IMR-90 (cell line): ENCODE results near the gene TSNAXIP1. TPM values are rescaled to one million over a fixed set of nuclear protein-coding genes. Genes with fewer than 3 reads are reported as not detected.

ENCODE experiments used
- ATAC-seq: fragments of 200-7000 bp; cut with Tn5 transposase; 2 replicates; pipeline ENCODE4 v1.9.1; 2020; ENCODE audit warnings: low read depth, mild to moderate bottlenecking, moderate library complexity
- BruUV-seq: library from RNA; stranded (reverse); fragments of 400-500 nt; replicated peaks from 2 replicates; lab custom pipeline; 2021; lab: Mats Ljungman, UMichigan
- CTCF ChIA-PET: fragments of 300-600 bp; formaldehyde crosslinking; extraction: SDS; loops from one replicate; lab custom pipeline; 2021; ENCODE audit warnings: antibody characterized with exemption; lab: Yijun Ruan, JAX
- POLR2A ChIA-PET: fragments of 300-600 bp; sonication (Branson Sonifier 250); formaldehyde crosslinking; loops from one replicate; lab custom pipeline; 2022; ENCODE audit warnings: antibody characterized with exemption; ENCODE audit not compliant: unreplicated experiment; lab: Charles Lee
- DNase-seq: peaks from one replicate; pipeline ENCODE4 v3.0.0; 2013
- H2AFZ ChIP-seq: replicated peaks from 2 replicates; pipeline ENCODE3; 2013; ENCODE audit warnings: low read length, mild to moderate bottlenecking; ENCODE audit not compliant: poor library complexity
- H2AK5ac ChIP-seq: 2 replicates; pipeline ENCODE4 v1.6.1; 2013; ENCODE audit warnings: low read depth, low read length, inconsistent platforms
- H2AK9ac ChIP-seq: replicated peaks from 2 replicates; pipeline ENCODE3; 2013; ENCODE audit warnings: mild to moderate bottlenecking, low read depth, low read length, moderate library complexity; ENCODE audit not compliant: poor library complexity
- H2BK120ac ChIP-seq: 2 replicates; pipeline ENCODE4 v1.6.1; 2013; ENCODE audit warnings: low read depth, low read length, inconsistent platforms
- H2BK15ac ChIP-seq: 3 replicates; pipeline ENCODE4 v1.6.1; 2013; ENCODE audit warnings: low read depth, low read length, inconsistent platforms
- H2BK20ac ChIP-seq: 2 replicates; pipeline ENCODE4 v1.6.1; 2013; ENCODE audit warnings: low read depth, mild to moderate bottlenecking, inconsistent platforms, low read length, moderate library complexity
- H2BK5ac ChIP-seq: 2 replicates; pipeline ENCODE4 v1.6.1; 2013; ENCODE audit warnings: mild to moderate bottlenecking, low read depth, low read length, inconsistent platforms; ENCODE audit not compliant: poor library complexity, severe bottlenecking
- H3K14ac ChIP-seq: replicated peaks from 2 replicates; pipeline ENCODE4 v1.6.1; 2013; ENCODE audit warnings: low read depth, low read length, inconsistent platforms
- H3K18ac ChIP-seq: 2 replicates; pipeline ENCODE4 v1.6.1; 2013; ENCODE audit warnings: low read depth, low read length, control low read depth
- H3K23ac ChIP-seq: 2 replicates; pipeline ENCODE4 v1.6.1; 2013; ENCODE audit warnings: low read depth, low read length, inconsistent platforms
- H3K27ac ChIP-seq: 2 replicates; pipeline ENCODE4 v1.5.1; 2013; ENCODE audit warnings: mild to moderate bottlenecking, control low read depth, low read length; ENCODE audit not compliant: insufficient read depth
- H3K27me3 ChIP-seq: 2 replicates; pipeline ENCODE4 v1.6.1; 2013; ENCODE audit warnings: low read length; ENCODE audit not compliant: control insufficient read depth, insufficient read depth
- H3K36me3 ChIP-seq: 2 replicates; pipeline ENCODE4 v1.6.1; 2013; ENCODE audit warnings: low read length, mixed read lengths; ENCODE audit not compliant: control insufficient read depth, insufficient read depth
- H3K4ac ChIP-seq: 2 replicates; pipeline ENCODE4 v1.6.1; 2013; ENCODE audit warnings: low read depth, low read length, inconsistent platforms
- H3K4me1 ChIP-seq: 2 replicates; pipeline ENCODE4 v1.6.1; 2013; ENCODE audit warnings: low read length, mixed read lengths; ENCODE audit not compliant: control insufficient read depth, insufficient read depth
- H3K4me2 ChIP-seq: 2 replicates; pipeline ENCODE4 v1.6.1; 2013; ENCODE audit warnings: low read depth, mild to moderate bottlenecking, control low read depth, low read length, moderate library complexity
- H3K4me3 ChIP-seq: 2 replicates; pipeline ENCODE4 v1.5.1; 2013; ENCODE audit warnings: low read depth, mild to moderate bottlenecking, control low read depth, low read length, moderate library complexity; ENCODE audit not compliant: insufficient read depth
- H3K56ac ChIP-seq: 2 replicates; pipeline ENCODE4 v1.6.1; 2013; ENCODE audit warnings: low read length, inconsistent platforms; ENCODE audit not compliant: insufficient read depth; ENCODE audit errors: extremely low read depth
- H3K79me1 ChIP-seq, 2 experiments: 2 replicates each; pipeline ENCODE4 v1.6.1; 2013; ENCODE audit warnings: low read length in 2 of 2, inconsistent platforms in 1 of 2, low read depth in 1 of 2
- H3K9ac ChIP-seq: 2 replicates; pipeline ENCODE4 v1.6.1; 2013; ENCODE audit warnings: low read depth, low read length, control low read depth
- H3K9me1 ChIP-seq: 2 replicates; pipeline ENCODE4 v1.6.1; 2013; ENCODE audit warnings: low read length, inconsistent platforms; ENCODE audit not compliant: insufficient read depth
- H3K9me3 ChIP-seq: 2 replicates; pipeline ENCODE4 v1.6.1; 2013; ENCODE audit warnings: low read length; ENCODE audit not compliant: control insufficient read depth, insufficient read depth
- H4K20me1 ChIP-seq: 2 replicates; pipeline ENCODE4 v1.6.1; 2013; ENCODE audit warnings: low read length, inconsistent platforms; ENCODE audit not compliant: insufficient read depth
- H4K5ac ChIP-seq: 2 replicates; pipeline ENCODE4 v1.6.1; 2013; ENCODE audit warnings: mild to moderate bottlenecking, low read depth, low read length, control low read depth
- H4K8ac ChIP-seq, 2 experiments: 2 replicates each; pipeline ENCODE4 v1.6.1; 2013; ENCODE audit warnings: low read depth in 2 of 2, low read length in 2 of 2, control low read depth in 1 of 2, inconsistent platforms in 1 of 2
- H4K91ac ChIP-seq: 2 replicates; pipeline ENCODE4 v1.6.1; 2013; ENCODE audit warnings: low read depth, low read length, inconsistent platforms; ENCODE audit not compliant: insufficient read depth
- BHLHE40 ChIP-seq: fragments of 150-350 bp; IDR thresholded peaks from 2 replicates; pipeline ENCODE4 v1.6.1; 2016; ENCODE audit warnings: mild to moderate bottlenecking, low read depth, low read length
- CHD1 ChIP-seq: IDR thresholded peaks from 2 replicates; pipeline ENCODE4 v1.6.1; 2012; ENCODE audit warnings: low read depth, low read length, improper control_type of control experiment
- CTCF ChIP-seq: conservative IDR thresholded peaks from 2 replicates; pipeline ENCODE4 v1.5.1; 2012; ENCODE audit warnings: mild to moderate bottlenecking, low read depth, low read length, improper control_type of control experiment
- ELK1 ChIP-seq: fragments of 150-350 bp; IDR thresholded peaks from 2 replicates; pipeline ENCODE4 v1.6.1; 2016; ENCODE audit warnings: low read depth, mild to moderate bottlenecking, low read length, moderate library complexity, borderline replicate concordance
- FOS ChIP-seq: fragments of 150-350 bp; IDR thresholded peaks from 2 replicates; pipeline ENCODE4 v1.6.1; 2016; ENCODE audit warnings: low read depth, low read length
- MAFK ChIP-seq: IDR thresholded peaks from 2 replicates; pipeline ENCODE4 v1.6.1; 2012; ENCODE audit warnings: low read depth, low read length, improper control_type of control experiment
- MAZ ChIP-seq: IDR thresholded peaks from 2 replicates; pipeline ENCODE4 v1.6.1; 2012; ENCODE audit warnings: low read depth, mild to moderate bottlenecking, low read length, improper control_type of control experiment, moderate library complexity, borderline replicate concordance
- MXI1 ChIP-seq: IDR thresholded peaks from 2 replicates; pipeline ENCODE4 v1.6.1; 2012; ENCODE audit warnings: low read depth, mild to moderate bottlenecking, low read length, moderate library complexity, borderline replicate concordance
- NFE2L2 ChIP-seq: fragments of 150-350 bp; IDR thresholded peaks from 2 replicates; pipeline ENCODE4 v1.6.1; 2016; ENCODE audit warnings: low read depth, mild to moderate bottlenecking, low read length
- POLR2A ChIP-seq: IDR thresholded peaks from 2 replicates; pipeline ENCODE4 v1.6.1; 2012; ENCODE audit warnings: mild to moderate bottlenecking, low read depth, low read length
- RAD21 ChIP-seq: IDR thresholded peaks from 2 replicates; pipeline ENCODE4 v1.6.1; 2012; ENCODE audit warnings: low read length, improper control_type of control experiment
- RCOR1 ChIP-seq: IDR thresholded peaks from 2 replicates; pipeline ENCODE4 v1.6.1; 2012; ENCODE audit warnings: mild to moderate bottlenecking, low read length, improper control_type of control experiment; ENCODE audit not compliant: insufficient replicate concordance
- RFX5 ChIP-seq: IDR thresholded peaks from 2 replicates; pipeline ENCODE4 v1.8.0; 2012; ENCODE audit warnings: low read depth, mild to moderate bottlenecking, low read length, moderate library complexity
- USF2 ChIP-seq: fragments of 150-350 bp; IDR thresholded peaks from 2 replicates; pipeline ENCODE4 v1.6.1; 2017; ENCODE audit warnings: mild to moderate bottlenecking, antibody characterized with exemption, low read length, low read depth
- WGBS, 2 experiments: methylation state at CpG; one replicate each; pipeline versions ENCODE4 v1.1.5 to v1.1.7; 2013; ENCODE audit warnings: missing lambda C conversion rate in 2 of 2; ENCODE audit not compliant: insufficient read length in 1 of 2; ENCODE audit errors: extremely low coverage in 2 of 2; 5-methylcytosine and 5-hydroxymethylcytosine counted together
- dilution Hi-C: fragments of 300-500 bp; cut with HindIII; formaldehyde crosslinking; loops from one replicate; pipeline ENCODE4 v1.14.3; 2018; ENCODE audit warnings: low sequenced_read_pairs; ENCODE audit not compliant: unreplicated experiment
- in situ Hi-C: fragments of 300-500 bp; cut with MboI; formaldehyde crosslinking; loops from 3 replicates; pipeline ENCODE4 v1.14.3; 2019; ENCODE audit warnings: low sequenced_read_pairs, inconsistent platforms, mixed read lengths
- intact Hi-C: fragments of 100-400 bp; cut with micrococcal nuclease; formaldehyde crosslinking; loops from 2 replicates; pipeline ENCODE4 v1.10.0; 2022
- polyA plus RNA-seq, 3 experiments: library from polyadenylated mRNA; depleted of rRNA; stranded (reverse); fragments of >200 nt; gene quantifications; 2 replicates each; pipeline ENCODE4 v1.2.3, GENCODE V29; 2012; ENCODE audit warnings: low replicate concordance in 1 of 3
- total RNA-seq: library from RNA; depleted of rRNA; stranded (reverse); fragments of >200 nt; gene quantifications from 2 replicates; pipeline ENCODE4 v1.2.3, GENCODE V29; 2012

Gene TSNAXIP1
- total and polyA plus RNA-seq, 2 of the 4 experiments (the other 2 are of a cell fraction): 0.72 to 1.4 TPM

DNA sequence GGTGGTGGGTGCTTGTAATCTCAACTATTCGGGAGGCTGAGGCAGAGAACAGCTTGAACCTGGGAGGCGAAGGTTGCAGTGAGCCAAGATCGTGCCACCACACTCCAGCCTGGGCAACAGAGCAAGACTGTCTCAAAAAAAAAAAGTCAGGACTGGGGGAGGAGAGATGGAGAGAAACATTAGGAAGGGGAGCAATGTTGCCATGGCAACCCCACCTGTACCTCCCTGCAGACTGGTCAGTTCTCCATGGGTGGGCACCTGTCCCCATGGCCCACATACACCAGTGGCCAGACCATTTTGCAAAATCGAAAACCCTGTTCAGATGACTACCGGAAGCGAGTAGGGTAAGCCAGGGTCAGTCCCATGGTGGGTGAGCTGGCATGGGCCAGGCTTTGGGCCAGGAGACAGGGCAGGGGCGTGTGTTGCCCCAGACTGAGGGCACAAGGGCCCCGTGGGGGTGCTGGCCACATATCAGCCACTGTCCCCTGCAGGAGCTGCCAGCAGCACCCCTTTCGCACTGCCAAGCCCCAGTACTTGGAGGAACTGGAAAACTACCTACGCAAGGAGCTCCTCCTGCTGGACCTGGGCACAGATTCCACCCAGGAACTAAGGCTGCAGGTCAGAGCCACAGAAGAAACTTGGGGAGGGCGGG is 14.0 kb downstream of the TSNAXIP1 start:
- H2BK15ac ChIP-seq: no peak overlapping the region
- no peak overlapping the region for H3K23ac ChIP-seq
- H3K4me1 ChIP-seq: no peaks in the 10 kb centered on the region
- CTCF ChIA-PET: no interaction called here
- H3K9me1 ChIP-seq: no peaks in the 10 kb centered on the region
- H2AFZ ChIP-seq: no peak overlapping the region
- TF ChIP-seq USF2: no peak
- TF ChIP-seq NFE2L2: no peak
- no peak for TF ChIP-seq ELK1
- TF ChIP-seq POLR2A: no peak
- no peak for TF ChIP-seq RFX5
- no peak for TF ChIP-seq RCOR1
- no peak for TF ChIP-seq CHD1
- no peak for TF ChIP-seq MAFK
- no peak for TF ChIP-seq FOS
- TF ChIP-seq MXI1: no peak
- TF ChIP-seq CTCF: no peak
- no peak for TF ChIP-seq RAD21
- no peak for TF ChIP-seq MAZ
- no peak for TF ChIP-seq BHLHE40
- H2AK5ac ChIP-seq: no peak overlapping the region
- no peak overlapping the region for H3K27ac ChIP-seq
- H3K56ac ChIP-seq: no peak overlapping the region
- no peak overlapping the region for H3K14ac ChIP-seq
- 79% methylated on average over 7 of the region's 11 CpGs; no CpG with 5 or more reads in 1 of the 2 experiments for WGBS, 2 experiments
- DNase-seq (no peak), ATAC-seq (no peak)
- H3K4ac ChIP-seq: no peak overlapping the region
- in situ Hi-C loops (no loop called here), dilution Hi-C loops (no loop called here), intact Hi-C loops (no loop called here)
- H4K5ac ChIP-seq: no peak overlapping the region
- no peak overlapping the region for H2BK20ac ChIP-seq
- H3K9me3 ChIP-seq: no peaks in the 10 kb centered on the region
- no peak overlapping the region for H3K4me3 ChIP-seq
- H2BK5ac ChIP-seq: no peak overlapping the region
- H4K91ac ChIP-seq: no peak overlapping the region
- H3K18ac ChIP-seq: no peak overlapping the region
- H3K79me1 ChIP-seq: no peaks in the 10 kb centered on the region
- no peaks in the 10 kb centered on the region for H4K20me1 ChIP-seq
- H4K8ac ChIP-seq: no peak overlapping the region
- POLR2A ChIA-PET: no interaction called here
- H3K36me3 ChIP-seq: peaks cover 1% of the 10 kb centered on the region
- no peak overlapping the region for H3K4me2 ChIP-seq
- no peaks in the 10 kb centered on the region for H3K27me3 ChIP-seq
- H2AK9ac ChIP-seq: no peak overlapping the region
- BruUV-seq: no TSS peak
- no peak overlapping the region for H2BK120ac ChIP-seq
- no peak overlapping the region for H3K9ac ChIP-seq
